Endometrium (tissue), 2 donors: ENCODE measurements around the gene GNG12.

Source experiments
- FAIRE-seq: peaks from 2 replicates; lab custom pipeline; 2012; peaks lifted over from hg19 to GRCh38; lab: Jason Lieb, UNC
- donor health status: control.
- donor health status: control.

Gene GNG12

DNA sequence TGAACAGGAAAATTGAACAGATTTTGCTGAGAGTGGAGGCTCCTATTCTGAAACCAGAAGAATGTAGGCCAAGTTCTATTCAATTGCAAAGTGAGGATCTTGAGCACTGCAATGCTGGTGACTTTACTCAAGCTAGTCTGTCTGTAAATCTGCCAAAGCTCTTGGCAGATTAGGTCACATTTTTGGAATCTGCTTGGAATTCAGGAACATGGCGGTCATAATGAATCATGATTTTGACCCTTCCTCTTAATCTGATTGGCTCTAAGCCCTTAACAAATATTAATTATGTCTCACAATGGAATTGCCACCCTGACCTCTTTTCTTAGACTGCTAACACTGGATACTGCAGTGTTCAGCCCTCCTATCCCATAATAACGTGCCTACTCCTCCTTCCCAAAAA is 7.2 kb upstream of the GNG12 start:
- no peak for FAIRE-seq

DNA sequence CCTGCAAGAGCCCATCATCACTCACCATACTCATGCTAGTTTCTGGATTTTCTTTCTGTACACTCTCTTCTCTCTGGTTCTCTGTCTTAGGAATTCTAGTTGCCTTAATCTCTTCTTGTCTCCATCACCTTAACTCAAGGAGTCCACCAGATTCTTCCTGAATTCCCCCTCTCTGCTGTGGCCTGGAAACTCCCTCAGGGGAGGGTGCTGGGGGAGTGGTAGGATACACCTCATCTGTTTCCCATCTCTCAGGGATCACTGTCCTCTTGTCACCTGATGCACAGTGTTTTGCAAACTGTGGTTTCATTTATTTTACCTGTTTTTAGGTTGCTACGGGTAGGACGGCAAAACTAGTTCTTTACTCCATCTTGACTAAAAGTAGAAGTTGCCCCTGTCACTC is 6.6 kb upstream of the GNG12 start:
- FAIRE-seq = no peak

DNA sequence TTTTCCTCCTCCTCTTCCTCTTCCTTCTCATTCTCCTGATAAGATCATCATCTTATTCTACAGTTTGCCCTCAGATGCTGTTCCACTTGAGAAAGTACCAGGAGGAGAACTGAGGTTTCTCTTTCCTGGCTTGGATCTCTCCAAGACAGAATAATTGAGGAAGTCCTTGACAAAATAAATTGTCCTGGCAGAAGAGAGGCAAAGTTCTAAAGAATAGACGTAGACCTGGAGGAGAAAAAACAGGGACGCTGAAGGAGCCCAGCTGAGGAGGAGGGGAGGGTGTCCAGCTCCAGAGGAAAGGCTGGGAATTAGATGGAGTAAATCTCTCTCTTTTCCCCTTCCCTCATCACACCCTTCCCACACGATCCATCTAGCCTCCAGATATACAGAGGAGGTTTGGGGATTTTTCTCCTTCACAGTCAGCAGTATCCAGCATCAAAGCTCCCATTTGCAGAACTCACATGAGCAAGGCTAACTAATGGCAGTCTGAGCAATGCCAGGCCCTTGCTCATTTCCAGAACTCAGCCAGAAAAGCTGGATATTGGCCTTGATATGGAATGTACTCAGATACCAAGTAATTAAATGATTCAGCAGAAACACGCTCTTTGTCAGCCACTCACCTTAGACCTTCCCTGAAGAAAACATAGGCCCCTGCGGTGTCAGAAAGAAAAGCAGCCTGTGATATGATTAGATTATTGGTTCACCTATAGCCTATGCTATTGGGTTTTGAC is 5.1 kb upstream of the GNG12 start:
- no peak for FAIRE-seq

DNA sequence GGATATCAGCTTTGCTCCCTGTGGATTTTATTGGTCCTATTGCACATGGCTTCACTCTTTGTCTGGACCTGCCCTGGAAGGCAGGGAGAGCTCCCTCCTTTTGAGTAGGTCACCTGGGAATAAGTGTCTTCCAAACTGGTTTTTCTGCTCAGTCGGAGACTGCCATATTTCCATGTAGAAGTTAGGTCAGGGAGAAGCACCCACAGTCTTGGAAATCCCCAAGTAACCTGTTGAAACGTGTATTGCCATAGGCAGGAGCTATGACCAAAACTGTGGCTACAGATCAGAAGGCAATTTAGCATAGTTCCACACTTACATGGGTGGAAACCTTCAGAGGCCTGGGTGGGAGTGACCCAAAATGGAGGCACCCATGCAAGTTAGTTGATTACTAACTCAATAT is 3.5 kb upstream of the GNG12 start:
- no peak for FAIRE-seq

- FAIRE-seq = no peak
Observed at GRCh38 chr1:67835663-67836452, 2.6 kb upstream of the GNG12 start.

DNA sequence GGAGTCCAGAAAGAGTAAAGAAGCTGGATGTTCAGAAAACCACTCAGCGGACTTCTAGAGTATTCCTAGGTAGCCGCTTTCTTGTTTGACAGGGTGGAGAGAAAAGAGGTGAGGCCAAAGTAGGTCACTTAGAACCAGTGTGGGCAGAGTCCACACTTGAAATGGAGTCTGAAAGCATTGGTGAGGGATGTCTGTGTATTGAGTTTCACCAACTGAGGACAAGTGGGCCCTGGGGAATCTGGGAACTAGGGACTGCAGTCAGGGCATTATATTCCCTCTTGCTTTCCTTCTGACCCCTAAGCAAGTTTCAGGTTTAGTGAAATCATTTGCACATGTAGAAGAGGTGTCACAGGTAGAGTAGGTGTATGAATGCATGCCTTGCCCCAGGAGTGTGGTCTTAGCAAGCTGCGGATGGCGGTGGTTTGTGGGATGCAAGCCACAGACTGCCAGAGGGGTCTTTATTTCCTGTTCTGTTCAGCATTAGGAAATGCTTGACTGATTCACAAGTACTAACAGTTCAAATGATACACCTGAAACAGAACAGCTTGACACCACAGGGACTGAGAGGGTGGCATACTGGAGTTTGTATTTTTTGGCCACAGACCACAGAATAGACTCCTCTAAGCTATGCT is 1.1 kb upstream of the GNG12 start:
- no peak for FAIRE-seq

- no peak for FAIRE-seq
Observed at GRCh38 chr1:67833602-67833940, 304 bp upstream of the GNG12 start.

DNA sequence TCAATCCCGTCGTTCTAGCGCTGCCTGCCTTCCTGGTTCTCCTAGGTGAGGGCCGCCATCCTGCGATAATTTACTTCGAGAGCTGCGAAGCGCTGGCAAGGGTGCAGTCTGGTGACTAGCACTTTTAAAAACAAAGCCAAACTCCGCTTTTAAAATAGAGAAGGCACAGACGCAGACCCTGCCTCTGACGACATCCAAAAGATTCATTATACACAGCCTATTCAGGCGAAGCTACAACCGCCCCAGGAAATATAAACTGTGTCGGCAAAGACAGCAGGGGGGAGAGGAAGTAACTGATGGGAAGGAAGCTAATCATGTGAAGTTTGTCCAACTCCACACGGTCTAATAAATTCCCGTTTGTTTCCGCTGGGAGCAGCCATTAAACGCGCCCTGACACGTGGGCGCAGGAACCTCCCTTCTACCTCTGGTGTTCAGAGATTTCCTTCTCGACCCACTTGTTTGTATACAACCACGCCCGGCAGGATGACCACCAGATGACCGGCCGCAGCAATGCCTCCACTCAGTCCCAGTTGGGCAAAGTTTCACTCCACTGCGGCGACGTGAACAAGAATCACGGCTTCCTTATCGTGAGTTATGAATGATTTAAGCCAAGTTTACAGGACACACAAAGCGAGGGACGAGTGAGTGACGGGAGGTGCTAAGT is 1.3 kb downstream of the GNG12 start:
- no peak for FAIRE-seq

DNA sequence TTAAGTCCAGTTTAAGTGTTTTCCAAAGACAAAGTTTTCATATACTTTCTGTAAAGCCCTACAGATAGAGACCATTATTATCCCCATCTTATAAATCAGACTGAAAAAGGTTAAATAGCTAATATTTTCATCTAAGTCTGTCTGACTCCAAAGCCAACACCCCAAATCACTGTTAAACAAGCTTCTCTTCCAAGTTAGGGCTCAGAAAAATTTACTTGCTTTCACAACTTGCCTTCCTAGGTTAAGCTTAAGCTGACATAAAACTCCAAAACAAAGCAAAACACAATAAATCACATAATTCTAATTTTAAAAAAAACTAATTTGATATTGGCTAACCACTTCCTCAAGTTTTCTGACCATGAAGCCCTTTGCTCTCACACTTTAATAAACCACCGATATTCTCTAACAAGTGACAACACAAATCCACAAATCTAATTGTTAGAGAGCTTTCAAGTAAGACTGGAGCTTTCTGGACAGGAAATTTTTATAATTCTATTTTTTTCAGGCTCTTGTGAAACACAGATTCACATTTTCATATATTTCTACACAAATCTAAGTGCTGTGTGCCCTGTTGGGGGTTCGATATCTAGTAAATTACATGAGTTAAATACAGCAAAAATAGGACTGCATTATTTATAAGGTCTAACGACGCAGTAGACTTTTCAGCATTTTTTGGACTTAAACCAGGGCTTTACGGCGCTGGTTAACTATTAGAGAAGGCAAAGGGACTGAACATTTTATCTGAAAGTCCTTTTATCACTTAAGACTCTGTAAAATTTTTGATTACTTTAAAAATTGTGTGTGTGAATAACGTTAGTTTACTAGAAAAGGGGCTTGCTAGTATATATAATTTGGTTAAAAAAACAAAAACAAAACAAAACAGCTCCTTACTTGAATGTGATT is 2.1 kb downstream of the GNG12 start:
- FAIRE-seq = no peak

DNA sequence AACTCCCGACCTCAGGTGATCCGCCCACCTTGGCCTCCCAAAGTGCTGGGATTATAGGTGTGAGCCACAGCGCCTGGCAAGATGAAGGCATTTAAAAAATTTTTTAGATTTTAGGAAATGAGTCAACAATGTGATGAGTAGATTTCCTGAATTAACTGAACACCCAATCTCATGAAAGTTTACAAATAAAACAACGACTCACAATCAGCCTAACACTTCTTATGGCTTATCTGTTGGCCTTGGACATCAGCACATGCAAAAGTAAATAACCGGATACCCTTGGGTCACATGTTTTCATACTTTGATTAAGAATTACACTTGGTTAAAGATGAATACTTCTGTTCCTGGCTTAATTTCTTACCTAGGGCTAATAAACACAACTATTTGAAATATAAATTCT is 3.0 kb downstream of the GNG12 start:
- no peak for FAIRE-seq

GRCh38 chr1:67827688-67828087 is 5.6 kb downstream of the GNG12 start:
- no peak for FAIRE-seq

- FAIRE-seq = no peak
Observed at GRCh38 chr1:67825591-67825990, 7.7 kb downstream of the GNG12 start.

- FAIRE-seq = no peak
Observed at GRCh38 chr1:67824766-67825165, 8.5 kb downstream of the GNG12 start.

- FAIRE-seq = no peak
Observed at GRCh38 chr1:67823615-67824014, 9.7 kb downstream of the GNG12 start.

DNA sequence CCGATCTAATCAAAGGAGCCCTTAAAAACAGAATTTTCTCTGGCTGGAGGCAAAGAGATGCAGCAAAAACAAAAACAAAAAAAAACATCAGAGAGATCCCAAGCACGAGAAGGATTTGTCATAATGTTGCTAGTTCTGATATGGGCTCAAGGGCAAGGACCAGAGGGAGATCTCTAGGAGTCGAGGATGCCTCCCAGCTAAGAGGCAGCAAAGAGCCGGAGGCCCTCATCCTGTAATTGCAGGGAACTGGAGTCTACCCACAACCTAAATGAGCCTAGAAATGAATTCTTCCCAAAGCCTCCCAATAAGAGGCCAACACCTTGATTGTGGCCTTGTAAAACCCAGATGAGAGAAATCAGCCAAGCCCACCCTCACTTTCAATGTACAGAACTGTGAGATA is 12.0 kb downstream of the GNG12 start:
- no peak for FAIRE-seq

DNA sequence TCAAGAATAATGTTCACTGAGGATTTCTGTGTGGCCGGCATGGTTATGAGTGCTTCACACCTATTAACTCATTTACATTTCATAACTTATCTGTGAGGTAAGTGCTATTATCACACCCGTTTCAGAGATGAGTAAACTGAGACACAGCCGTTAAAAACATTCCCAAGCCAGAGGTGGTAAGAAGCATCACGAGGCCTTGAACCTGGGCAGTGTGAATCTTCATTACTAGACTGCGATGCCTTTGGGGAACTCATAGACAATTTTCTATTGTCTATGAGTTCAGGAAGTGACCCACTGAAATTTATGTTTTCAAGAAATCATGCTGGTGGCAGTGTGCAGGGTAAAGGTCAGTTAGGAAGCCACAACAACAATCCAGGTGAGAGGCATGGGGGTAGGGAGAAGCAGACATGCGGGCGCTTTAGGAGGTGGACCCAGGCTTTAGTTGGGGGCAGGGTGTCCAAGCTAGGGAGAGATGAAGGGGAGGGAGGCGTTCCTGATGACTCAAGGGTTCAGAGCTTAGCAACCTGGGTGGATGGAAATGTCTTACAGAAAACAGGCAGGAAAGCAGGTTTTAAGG is 14.5 kb downstream of the GNG12 start:
- FAIRE-seq = no peak

DNA sequence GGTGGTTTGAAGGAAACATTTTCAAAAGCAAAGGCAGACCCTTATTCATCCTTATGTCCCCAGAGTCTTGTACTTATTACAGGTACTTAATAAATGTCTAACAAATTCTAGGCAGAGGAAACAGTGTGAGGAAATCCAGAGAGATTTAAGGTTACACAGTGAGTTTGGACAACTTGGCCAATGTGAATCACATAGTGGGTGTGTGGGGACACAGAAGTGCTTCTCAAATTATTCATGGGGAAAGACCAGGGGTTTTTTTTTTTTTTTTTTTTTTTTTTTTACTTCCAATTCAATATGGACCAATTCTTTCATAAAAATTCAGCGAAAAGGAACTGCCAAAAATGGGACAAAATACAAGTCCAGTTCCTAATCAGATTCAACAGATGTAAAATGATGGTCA is 15.1 kb downstream of the GNG12 start:
- FAIRE-seq = no peak

DNA sequence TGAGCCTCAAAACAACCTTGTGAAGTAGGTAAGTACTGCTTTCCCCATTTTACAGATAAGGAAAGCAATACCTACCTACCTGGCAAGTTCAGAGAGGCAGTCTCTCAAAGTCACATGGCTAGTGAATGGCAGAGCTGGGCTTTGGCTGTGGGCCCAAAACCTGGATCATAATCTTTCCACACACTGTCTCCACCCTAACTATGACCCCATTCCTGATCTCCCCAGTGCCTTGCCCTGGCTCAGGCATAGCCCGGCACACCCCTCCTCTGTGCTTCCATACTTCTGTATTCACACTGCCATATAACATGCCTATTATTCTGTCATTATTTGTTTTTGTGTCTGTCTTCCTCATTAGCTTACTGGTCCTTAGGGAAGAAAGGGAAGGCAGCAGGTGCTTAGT is 15.9 kb downstream of the GNG12 start:
- FAIRE-seq = no peak

DNA sequence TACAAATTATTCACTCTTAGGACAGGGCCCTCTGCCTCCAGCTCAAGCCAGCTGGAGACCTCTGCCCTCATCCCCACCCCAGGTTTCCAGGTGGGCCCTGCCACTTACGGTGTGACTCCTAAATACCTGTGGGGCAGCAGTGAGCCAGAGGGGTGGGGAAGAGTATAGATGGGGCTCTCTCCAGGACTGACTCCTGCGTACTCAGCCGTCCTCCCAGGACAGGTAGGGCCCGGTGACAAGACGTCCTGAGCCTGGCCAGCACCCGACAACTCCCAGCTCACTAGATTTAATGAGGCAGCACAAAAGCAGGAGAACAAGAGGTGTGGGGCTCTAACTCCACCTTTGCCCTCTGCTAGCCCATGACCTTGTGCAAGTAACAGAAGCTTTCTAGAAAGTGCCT is 16.8 kb downstream of the GNG12 start:
- no peak for FAIRE-seq

DNA sequence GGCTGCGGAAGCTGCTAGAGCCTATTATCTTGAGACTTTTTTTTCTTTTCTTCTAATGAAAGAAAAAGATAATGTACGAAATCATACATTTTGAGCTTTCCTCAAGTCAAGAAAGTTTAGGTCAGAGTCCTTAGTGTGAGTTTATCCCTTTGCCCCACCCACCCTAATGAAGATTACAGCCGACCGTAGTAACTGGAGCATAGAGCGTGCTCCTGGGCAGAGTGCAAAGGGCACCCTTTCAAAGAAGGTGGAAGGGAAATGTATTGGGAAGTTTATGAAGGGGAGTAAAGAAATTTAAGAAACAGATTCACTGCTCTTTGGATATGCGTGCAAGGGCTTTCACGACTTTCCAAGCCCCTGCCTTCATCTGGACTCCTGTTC is 17.2 kb downstream of the GNG12 start:
- no peak for FAIRE-seq

GRCh38 chr1:67815303-67816094 is 17.8 kb downstream of the GNG12 start:
- FAIRE-seq = no peak
